ENCODE data around the gene LIN7B. TPM values are rescaled to one million over a fixed set of nuclear protein-coding genes. Genes with fewer than 3 reads are reported as not detected.

The LIN7B gene
- total and polyA plus RNA-seq, 2 of the 13 experiments (the other 11 are each of a cell fraction or from before 2014, with no cell fraction given): 5.3 to 7.6 TPM

DNA sequence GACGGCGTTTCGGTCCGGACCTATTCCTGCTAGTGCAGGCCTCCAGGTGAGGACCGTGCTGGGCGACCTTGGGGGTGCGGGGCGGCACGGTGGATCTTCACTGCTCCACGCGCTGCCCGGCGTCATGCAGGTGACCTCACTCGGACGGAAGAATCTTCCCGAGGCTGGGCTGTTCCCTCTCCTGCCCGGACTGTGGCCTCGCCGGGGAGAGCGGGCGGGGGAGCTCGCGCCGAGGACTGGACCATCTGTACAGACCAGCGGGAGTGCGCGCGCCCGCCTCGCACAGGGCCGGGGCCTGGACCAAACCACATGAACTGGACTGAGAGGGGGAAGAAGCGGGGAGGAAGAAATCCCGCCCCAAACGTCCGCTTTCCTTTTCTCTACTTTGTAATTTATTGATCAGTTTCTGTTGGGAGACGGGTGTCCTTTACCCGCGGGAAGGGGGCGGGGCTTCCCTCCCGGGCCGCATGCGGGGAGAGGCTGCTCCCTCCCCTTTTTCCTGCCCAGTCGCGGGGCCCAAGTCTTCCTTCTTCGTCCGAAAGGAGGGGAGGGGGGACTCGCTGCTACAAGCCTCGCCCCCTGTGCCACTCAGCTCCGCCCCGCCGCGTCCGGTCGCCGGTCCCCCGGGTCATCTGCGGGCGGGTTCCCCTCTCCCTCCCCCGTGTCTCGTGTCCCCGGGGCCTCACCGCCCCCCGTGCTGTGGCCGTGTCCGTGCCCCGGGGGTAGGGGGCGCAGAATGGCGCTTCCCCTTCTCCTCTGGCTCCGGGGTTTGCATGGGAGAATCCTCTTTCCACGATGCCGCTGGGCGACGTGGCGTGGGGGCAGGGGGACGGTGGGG, 36.2 kb downstream of the LIN7B start (continued):
- no peak for TF ChIP-seq ZNF841 (CRISPR knock-in tag; IDR thresholded peaks at IDR 0.05; ENCODE audit: borderline replicate concordance)
- TF ChIP-seq TBL1XR1 (IDR thresholded peaks at IDR 0.05; ENCODE audit: borderline replicate concordance, low read length, partially characterized antibody): no peak
- no peak for TF ChIP-seq ZBTB8A (CRISPR knock-in tag; IDR thresholded peaks at IDR 0.05; ENCODE audit: borderline replicate concordance, low read depth)
- TF ChIP-seq TBP (CRISPR knock-in tag; IDR thresholded peaks at IDR 0.05): no peak
- TF ChIP-seq ZNF883 (CRISPR knock-in tag; IDR thresholded peaks at IDR 0.05; ENCODE audit: not compliant biosample characterization): no peak
- TF ChIP-seq, protein P1, sequence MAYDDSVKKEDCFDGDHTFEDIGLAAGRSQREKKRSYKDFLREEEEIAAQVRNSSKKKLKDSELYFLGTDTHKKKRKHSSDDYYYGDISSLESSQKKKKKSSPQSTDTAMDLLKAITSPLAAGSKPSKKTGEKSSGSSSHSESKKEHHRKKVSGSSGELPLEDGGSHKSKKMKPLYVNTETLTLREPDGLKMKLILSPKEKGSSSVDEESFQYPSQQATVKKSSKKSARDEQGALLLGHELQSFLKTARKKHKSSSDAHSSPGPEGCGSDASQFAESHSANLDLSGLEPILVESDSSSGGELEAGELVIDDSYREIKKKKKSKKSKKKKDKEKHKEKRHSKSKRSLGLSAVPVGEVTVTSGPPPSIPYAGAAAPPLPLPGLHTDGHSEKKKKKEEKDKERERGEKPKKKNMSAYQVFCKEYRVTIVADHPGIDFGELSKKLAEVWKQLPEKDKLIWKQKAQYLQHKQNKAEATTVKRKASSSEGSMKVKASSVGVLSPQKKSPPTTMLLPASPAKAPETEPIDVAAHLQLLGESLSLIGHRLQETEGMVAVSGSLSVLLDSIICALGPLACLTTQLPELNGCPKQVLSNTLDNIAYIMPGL (CRISPR knock-in tag; IDR thresholded peaks at IDR 0.05; ENCODE audit: borderline replicate concordance in 1 of 2, low read depth in 1 of 2): peak in 1 of 2 experiments; percentile 81; a peak in 3 of 4 replicates
- peak; percentile 67; the same call in 1 of the 2 replicates for TF ChIP-seq ZNF782 (CRISPR knock-in tag; IDR thresholded peaks at IDR 0.05; ENCODE audit: borderline replicate concordance)
- TF ChIP-seq ZNF816 (CRISPR knock-in tag; IDR thresholded peaks at IDR 0.05; ENCODE audit: borderline replicate concordance): no peak
- no peak for TF ChIP-seq ZNF615 (CRISPR knock-in tag; IDR thresholded peaks at IDR 0.05; ENCODE audit: borderline replicate concordance)
- peak; percentile 43; the same call in 1 of the 2 replicates for TF ChIP-seq GATAD1 (CRISPR knock-in tag; IDR thresholded peaks at IDR 0.05)
- TF ChIP-seq, protein P2, sequence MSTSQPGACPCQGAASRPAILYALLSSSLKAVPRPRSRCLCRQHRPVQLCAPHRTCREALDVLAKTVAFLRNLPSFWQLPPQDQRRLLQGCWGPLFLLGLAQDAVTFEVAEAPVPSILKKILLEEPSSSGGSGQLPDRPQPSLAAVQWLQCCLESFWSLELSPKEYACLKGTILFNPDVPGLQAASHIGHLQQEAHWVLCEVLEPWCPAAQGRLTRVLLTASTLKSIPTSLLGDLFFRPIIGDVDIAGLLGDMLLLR (CRISPR knock-in tag; IDR thresholded peaks at IDR 0.05): no peak
- no peak for TF ChIP-seq ZNF530 (CRISPR knock-in tag; IDR thresholded peaks at IDR 0.05; ENCODE audit: low read depth)
- TF ChIP-seq ZNF451 (CRISPR knock-in tag; IDR thresholded peaks at IDR 0.05): no peak; the same call in 1 of the 2 replicates
- TF ChIP-seq, protein P3, sequence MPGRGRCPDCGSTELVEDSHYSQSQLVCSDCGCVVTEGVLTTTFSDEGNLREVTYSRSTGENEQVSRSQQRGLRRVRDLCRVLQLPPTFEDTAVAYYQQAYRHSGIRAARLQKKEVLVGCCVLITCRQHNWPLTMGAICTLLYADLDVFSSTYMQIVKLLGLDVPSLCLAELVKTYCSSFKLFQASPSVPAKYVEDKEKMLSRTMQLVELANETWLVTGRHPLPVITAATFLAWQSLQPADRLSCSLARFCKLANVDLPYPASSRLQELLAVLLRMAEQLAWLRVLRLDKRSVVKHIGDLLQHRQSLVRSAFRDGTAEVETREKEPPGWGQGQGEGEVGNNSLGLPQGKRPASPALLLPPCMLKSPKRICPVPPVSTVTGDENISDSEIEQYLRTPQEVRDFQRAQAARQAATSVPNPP (CRISPR knock-in tag; IDR thresholded peaks at IDR 0.05): no peak
- peak; percentile 52 for TF ChIP-seq HIVEP1 (CRISPR knock-in tag; IDR thresholded peaks at IDR 0.05)
- no peak for TF ChIP-seq CHD4 (IDR thresholded peaks at IDR 0.05; ENCODE audit: borderline replicate concordance, low read length)
- peak; percentile 34; the same call in 1 of the 2 replicates for TF ChIP-seq ATF7-NPFF (CRISPR knock-in tag; IDR thresholded peaks at IDR 0.05; ENCODE audit: low read depth)
- no peak for TF ChIP-seq FOXP1 (IDR thresholded peaks at IDR 0.05)
- no peak for TF ChIP-seq FOXP1 (CRISPR knock-in tag; IDR thresholded peaks at IDR 0.05)
- TF ChIP-seq SP4 (CRISPR knock-in tag; IDR thresholded peaks at IDR 0.05): no peak
- TF ChIP-seq CREM (IDR thresholded peaks at IDR 0.05): no peak
- no peak for TF ChIP-seq CREM (CRISPR knock-in tag; IDR thresholded peaks at IDR 0.05)
- TF ChIP-seq IRX3 (CRISPR knock-in tag; IDR thresholded peaks at IDR 0.05; ENCODE audit: borderline replicate concordance, low read depth): no peak
- no peak for TF ChIP-seq ZEB1 (IDR thresholded peaks at IDR 0.05; ENCODE audit: insufficient replicate concordance, low read depth)
- TF ChIP-seq, protein P4, sequence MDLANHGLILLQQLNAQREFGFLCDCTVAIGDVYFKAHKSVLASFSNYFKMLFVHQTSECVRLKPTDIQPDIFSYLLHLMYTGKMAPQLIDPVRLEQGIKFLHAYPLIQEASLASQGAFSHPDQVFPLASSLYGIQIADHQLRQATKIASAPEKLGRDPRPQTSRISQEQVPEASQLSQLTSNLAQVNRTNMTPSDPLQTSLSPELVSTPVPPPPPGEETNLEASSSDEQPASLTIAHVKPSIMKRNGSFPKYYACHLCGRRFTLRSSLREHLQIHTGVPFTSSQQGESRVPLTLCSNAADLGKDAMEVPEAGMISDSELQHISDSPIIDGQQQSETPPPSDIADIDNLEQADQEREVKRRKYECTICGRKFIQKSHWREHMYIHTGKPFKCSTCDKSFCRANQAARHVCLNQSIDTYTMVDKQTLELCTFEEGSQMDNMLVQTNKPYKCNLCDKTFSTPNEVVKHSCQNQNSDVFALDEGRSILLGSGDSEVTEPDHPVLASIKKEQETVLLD (CRISPR knock-in tag; IDR thresholded peaks at IDR 0.05; ENCODE audit: low read depth): peak; percentile 27; the same call in 1 of the 2 replicates
- no peak for TF ChIP-seq TCF7 (IDR thresholded peaks at IDR 0.05; ENCODE audit: low read depth)

All from HepG2 (cell line).